ENCODE data around the gene CAB39L.

- TF ChIP-seq CTCF (IDR thresholded peaks at IDR 0.05 in 8 of 11, conservative IDR thresholded peaks at IDR 0.05 in 3 of 11) (no peak), POLR2AphosphoS5 (IDR thresholded peaks at IDR 0.05) (no peak)
Measured at GRCh38 chr13:49265822-49266221, 178.0 kb downstream of the CAB39L start.
